GM12874 (cell line): ENCODE results near the gene OR11H6.

Experiments
- TF ChIP-seq, protein P1 (sequence below): IDR thresholded peaks from 2 replicates; pipeline ENCODE4 v1.5.1; 2011; ENCODE audit warnings: low read depth, mild to moderate bottlenecking, control low read depth, low read length, moderate library complexity; ENCODE audit not compliant: insufficient read depth

The OR11H6 gene, protein sequence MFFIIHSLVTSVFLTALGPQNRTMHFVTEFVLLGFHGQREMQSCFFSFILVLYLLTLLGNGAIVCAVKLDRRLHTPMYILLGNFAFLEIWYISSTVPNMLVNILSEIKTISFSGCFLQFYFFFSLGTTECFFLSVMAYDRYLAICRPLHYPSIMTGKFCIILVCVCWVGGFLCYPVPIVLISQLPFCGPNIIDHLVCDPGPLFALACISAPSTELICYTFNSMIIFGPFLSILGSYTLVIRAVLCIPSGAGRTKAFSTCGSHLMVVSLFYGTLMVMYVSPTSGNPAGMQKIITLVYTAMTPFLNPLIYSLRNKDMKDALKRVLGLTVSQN

DNA sequence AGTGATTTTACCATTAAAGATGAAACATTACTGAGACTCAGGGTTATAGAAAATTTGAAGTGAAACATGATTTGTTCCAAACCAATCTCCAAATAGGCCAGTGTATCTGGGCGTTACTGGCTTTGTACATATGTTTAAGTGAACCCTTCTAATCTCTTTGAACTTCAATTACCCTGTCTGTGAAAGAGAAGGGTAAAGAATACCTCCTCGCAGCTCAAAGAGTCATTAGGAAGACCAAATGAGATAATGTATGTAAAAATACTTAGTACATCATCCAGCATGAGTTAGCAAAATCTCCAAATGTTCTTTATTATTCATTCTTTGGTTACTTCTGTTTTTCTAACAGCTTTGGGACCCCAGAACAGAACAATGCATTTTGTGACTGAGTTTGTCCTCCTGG lies at the start of gene OR11H6:
Gene OR11H6 (plus strand): TSS at position 301 of the 400 bp plus-strand sequence. CDS start 0 bp downstream, at position 301.
- TF ChIP-seq, protein P1, sequence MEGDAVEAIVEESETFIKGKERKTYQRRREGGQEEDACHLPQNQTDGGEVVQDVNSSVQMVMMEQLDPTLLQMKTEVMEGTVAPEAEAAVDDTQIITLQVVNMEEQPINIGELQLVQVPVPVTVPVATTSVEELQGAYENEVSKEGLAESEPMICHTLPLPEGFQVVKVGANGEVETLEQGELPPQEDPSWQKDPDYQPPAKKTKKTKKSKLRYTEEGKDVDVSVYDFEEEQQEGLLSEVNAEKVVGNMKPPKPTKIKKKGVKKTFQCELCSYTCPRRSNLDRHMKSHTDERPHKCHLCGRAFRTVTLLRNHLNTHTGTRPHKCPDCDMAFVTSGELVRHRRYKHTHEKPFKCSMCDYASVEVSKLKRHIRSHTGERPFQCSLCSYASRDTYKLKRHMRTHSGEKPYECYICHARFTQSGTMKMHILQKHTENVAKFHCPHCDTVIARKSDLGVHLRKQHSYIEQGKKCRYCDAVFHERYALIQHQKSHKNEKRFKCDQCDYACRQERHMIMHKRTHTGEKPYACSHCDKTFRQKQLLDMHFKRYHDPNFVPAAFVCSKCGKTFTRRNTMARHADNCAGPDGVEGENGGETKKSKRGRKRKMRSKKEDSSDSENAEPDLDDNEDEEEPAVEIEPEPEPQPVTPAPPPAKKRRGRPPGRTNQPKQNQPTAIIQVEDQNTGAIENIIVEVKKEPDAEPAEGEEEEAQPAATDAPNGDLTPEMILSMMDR: no peak

GRCh38 chr14:20176330-20176729 lies 47.2 kb upstream of the OR11H6 start:
- TF ChIP-seq, protein P1: no peak

- TF ChIP-seq, protein P1: no peak
Observed at GRCh38 chr14:20177433-20177974, 46.0 kb upstream of the OR11H6 start.

- TF ChIP-seq, protein P1: no peak
Observed at GRCh38 chr14:20179218-20179617, 44.3 kb upstream of the OR11H6 start.

DNA sequence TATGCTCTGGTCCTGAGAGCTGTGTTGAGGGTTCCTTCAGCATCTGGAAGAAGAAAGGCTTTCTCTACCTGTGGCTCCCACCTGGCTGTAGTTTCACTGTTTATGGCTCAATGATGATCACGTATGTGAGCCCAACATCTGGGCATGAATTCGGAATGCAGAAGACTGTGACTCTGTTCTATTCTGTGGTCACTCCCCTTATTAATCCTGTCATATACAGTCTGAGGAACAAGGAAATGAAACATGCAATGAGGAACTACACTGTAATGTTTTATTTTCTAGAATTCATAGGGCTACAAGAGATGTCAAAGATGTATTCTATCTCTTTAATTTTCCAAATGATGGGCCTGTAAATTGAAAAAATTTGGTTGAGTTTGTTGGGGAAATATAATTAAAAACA lies 43.6 kb upstream of the OR11H6 start:
- TF ChIP-seq, protein P1: no peak

DNA sequence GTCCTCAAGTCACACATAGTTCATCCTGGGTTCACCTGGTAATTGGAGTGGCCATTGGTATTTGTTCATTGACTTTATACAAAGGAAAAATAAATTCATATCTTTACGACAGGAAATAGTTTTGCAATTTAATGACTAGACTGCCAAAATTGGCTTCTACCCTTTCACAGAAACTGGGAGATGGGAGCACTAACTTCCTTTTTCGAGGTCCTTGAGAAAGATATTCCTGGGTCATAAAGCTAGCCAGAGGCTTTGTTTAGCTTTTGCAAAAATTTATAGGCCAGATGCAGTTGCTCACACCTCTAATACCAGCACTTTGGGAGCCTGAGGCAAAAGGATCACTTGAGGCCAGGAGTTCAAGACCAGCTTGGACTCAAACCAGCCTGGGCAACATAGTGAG lies 43.0 kb upstream of the OR11H6 start:
- TF ChIP-seq, protein P1: no peak

- TF ChIP-seq, protein P1: no peak
Observed at GRCh38 chr14:20184181-20184580, 39.3 kb upstream of the OR11H6 start.
